ENCODE measurements around the gene FAIM2. TPM values are rescaled to one million over a fixed set of nuclear protein-coding genes. Genes with fewer than 3 reads are reported as not detected.

Gene FAIM2
- polyA plus RNA-seq, 3 donors, result 2.1 to 5.9 (median 2.8) TPM

DNA sequence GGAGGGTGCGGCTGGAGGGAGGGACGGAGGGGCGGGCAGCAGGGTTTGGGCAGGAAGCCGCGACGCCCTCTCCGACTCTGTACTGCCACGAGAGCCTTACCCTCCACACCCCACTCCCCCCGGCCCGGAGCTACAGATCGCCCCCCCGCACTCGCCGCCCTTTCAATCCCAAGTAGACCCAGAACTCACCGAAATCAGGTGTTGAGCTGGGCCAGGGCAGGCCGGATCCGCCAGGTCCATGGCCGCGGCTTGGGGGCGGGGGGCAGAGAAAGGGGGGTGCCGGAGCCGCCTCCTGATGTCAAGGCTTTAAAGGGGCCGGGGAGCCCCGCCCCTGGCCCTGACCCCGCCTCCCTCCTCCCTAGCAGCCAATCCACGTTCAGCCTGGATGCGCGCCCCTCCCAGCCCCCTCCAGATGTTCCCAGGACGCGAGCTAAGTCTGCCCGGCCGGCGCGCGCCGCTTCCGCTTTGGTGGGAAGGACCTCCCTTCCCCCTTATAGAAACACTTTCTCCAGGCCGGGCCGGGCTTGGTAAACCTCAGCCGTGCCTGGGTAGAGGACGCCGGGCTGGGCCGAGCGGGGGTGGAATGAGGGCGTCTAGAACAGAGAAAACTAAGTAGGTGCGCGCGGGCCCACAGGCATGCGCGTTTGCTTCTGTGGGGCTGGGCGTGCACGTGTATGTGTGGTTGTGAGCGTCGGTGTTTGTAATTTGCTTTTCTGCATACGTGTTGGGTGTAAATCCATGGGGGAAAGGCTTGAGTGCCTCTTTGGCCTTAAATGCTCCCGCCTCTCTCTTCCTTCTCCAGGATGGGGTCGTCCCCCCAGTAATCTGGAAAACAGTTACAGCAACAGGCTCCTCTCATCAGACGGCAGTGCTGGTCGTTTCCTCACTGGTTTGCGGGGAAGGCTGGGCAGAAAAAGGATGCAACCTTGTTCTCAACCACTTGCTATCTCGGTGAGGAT, 75.3 kb downstream of the FAIM2 start, which contains the start of gene NCKAP5L:
Gene NCKAP5L, minus strand, starts transcription at position 281 of the 959 bp plus-strand sequence. CDS start 24,369 bp downstream, outside the sequence.
- peak; percentile 85 to 91 (median 91) for DNase-seq (ENCODE audit: low read depth in 3 of 3, low spot score in 2 of 3)

DNA sequence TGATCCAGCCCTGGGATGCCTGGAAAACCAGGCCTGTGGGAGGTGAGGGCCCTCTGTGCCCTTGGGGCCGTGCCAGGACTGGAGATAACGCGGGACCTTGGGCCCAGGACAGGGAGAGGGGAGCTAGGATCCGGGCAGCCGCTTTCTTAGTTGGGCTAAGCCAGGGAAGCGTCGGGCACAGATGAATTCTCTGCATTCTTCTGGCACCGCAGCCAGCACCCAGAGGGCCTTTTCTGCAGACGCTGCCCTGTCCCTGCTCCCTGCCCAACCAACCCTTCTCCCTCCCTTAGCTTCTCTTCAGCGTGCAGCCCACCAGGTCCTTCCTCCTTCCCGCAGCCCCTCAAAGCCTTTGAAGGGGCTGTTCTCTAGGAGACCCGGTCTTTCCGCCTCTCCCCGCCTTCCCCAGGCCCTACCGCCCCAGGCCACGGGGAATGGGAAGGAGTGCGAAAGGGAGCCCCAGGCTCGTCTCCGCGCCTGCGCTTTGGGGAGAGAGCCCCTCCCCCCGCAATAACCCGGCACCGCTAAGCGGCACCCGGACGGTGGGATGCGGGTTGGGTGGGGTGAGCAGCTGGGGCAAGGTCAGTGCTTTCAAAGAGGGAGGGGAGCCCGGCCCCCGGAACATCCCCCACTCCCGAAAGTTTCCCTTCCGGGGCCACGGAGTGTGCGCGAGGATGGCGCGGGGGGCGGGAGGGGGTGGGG, 76.2 kb downstream of the FAIM2 start:
- DNase-seq (ENCODE audit: low read depth in 3 of 3, low spot score in 2 of 3), result no peak

DNA sequence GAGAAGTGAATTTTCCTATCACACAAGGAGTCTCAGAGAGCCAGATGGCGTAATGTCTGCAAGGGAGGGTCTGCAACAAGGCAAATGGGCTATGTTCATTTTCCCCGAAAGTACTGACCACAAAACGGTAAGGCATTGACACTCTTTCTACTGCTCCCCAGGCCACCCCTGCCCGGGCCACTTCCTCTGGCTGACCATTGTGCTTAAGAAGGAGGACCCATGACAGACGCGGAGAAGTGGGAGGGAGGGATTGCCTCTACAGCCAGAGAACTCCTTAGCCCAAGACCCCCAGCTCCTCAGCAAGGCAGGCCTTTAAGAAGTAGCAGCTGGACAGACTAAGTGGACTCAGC, 76.7 kb downstream of the FAIM2 start:
- DNase-seq (ENCODE audit: low read depth in 3 of 3, low spot score in 2 of 3), result no peak

GRCh38 chr12:49825971-49826421, 77.7 kb downstream of the FAIM2 start:
- DNase-seq (ENCODE audit: low read depth in 3 of 3, low spot score in 2 of 3), result no peak

DNA sequence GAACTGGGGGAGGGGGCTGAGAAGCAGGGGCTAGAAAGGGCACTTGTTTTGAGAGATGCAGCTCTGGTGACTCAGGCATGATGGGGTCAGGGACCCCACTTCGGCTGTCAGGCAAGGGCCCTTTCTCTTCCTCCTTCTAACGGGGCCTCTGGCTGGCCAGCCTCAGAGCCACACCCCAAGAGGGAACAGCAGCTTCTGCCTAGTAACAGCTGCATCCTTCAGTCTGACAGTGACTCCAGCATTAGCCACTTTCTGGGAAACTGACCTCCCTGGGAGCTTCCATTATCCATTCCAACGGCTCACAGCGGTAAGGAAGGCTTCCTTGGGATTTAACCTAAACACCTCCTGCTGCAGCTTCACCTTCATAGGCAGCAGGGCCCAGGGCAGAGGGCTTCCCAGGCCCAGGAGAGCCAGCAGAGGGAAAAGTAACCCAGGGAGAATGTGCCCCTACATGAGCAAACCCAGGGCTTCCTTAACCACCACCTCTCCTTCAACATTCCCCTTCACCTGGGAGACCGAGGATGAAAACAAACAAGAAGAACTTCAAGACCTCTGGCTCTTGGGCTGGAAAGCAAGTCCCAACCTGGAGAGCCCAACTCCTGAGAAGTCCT, 78.2 kb downstream of the FAIM2 start:
- no peak for DNase-seq (ENCODE audit: low read depth in 3 of 3, low spot score in 2 of 3)

DNA sequence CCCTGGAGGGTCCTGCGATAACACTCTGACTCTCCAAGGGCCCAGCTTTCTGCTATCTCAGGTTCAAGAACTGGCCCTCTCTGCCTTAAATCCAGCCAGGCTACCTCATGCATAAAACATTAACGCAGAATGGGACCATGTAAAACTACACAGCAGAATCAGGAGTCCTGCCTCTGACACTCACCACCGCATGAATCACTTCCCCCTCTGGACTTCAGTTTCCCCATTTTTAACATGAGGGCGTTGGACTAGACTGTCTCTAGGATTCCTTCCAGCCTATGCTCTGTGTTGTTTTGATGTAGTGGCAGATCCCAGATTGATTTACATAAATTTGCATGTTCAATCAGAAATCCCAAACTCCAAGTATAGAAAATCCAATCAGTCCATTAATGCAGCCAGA, 78.8 kb downstream of the FAIM2 start:
- DNase-seq (ENCODE audit: low read depth in 3 of 3, low spot score in 2 of 3), result no peak

- DNase-seq (ENCODE audit: low read depth in 3 of 3, low spot score in 2 of 3), result no peak
These were observed 79.3 kb downstream of the FAIM2 start for GRCh38 chr12:49824416-49824815.

DNA sequence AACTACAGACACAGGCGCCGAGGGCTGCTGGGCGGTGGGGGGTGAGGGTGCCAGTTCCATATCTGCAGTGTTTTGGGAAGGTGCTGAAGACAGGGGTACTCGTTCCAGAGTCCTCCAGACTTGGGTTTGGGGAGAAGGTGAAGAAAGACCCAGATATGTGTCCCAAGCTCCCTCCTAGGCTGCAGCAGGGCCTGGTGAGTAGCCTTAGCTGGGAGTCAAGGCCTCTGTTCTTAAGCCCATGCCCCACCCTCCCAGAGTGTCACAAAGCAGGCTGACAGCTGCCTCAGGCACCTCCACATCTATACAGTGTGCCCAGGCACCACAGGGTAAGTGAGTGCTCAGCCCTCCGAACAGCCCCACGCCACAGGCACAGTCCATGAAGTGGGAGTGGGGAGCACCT, 79.7 kb downstream of the FAIM2 start:
- DNase-seq (ENCODE audit: low read depth in 3 of 3, low spot score in 2 of 3), result no peak

GRCh38 chr12:49823350-49823749, 80.3 kb downstream of the FAIM2 start:
- DNase-seq (ENCODE audit: low read depth in 3 of 3, low spot score in 2 of 3), result no peak

DNA sequence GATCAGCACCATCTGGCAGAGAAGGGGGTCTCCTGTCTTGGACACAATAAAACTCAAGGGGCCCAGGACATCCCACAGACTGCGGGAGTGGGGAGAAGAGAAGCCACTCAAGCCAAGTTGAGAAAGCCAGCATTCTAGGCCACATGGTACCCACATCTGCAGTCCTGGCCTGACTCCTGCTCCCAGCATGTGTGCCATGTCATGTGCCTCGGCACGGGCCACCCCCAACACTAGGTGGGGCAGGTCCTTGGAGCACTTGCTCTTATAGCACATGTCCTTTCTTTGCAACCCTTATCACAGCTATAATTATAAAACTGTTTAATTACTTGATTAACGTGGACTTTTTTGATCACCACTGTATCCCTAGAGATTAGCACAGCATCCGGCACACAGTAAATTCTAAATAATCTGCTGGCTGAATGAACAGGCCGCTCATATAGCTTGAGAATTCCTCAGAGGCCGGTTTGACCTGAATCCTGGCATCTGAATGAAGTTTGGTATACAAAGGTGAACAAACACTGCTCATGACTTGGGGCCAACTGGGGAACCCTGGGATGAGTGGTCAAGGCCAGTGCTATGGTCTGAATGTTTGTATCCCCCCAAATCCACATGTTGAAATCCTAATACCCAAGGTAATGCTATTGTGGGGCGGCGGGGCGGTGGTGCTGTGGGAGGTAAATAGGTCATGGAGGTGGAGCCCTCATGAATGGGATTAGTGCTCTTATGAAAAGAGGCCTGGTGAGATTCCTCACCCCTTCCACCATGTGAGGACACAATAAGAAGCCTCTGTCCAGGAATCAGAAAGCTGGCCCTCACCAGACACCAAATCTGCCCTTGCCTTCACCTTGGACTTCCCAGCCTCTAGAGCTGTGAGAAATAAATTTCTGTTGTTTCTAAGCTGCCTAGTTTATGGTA, 82.1 kb downstream of the FAIM2 start:
- DNase-seq (ENCODE audit: low read depth in 3 of 3, low spot score in 2 of 3), result no peak

GRCh38 chr12:49819786-49820185, 83.9 kb downstream of the FAIM2 start:
- no peak for DNase-seq (ENCODE audit: low read depth in 3 of 3, low spot score in 2 of 3)

DNA sequence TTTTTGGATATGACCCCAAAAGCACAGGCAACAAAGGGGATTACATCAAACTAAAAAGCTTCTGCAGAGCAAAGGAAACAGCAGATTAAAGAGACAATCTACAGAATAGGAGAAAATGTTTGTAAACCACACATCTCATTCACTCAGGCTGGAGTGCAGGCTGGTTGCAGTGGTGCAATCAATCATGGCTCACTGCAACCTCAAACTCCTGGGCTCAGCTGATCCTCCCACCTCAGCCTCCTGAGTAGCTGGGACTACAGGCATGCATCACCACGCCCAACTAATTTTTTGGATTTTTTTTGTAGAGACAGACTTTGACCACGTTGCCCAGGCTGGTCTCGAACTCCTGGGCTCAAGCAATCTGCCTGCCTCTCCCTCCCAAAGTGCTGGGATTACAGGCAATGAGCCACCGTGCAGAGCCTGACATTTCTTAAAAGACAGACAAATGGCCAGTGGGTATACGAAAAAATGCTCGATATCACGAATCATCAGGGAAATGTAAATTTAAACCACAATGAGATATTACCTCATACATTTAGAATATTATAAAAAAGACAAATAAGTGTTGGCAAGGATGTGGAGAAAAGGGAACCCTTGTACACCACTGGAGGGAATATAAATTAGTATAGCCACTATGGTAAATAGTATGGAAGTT, 85.3 kb downstream of the FAIM2 start:
- no peak for DNase-seq (ENCODE audit: low read depth in 3 of 3, low spot score in 2 of 3)

Other genes starting within 250 kb of the FAIM2 start
- gene FMNL3, start 196.5 kb downstream of the FAIM2 start, polyA plus RNA-seq (ENCODE audit: insufficient read length in 3 of 3), result 10 to 100 TPM; 36.7 to 43.1 (median 40.1) TPM
- 100 to 1,000 TPM; 778 to 791 (median 781) TPM for gene TMBIM6, start 162.3 kb downstream of the FAIM2 start, polyA plus RNA-seq (ENCODE audit: insufficient read length in 3 of 3)
- 10 to 100 TPM; 11.6 to 13.9 (median 12.3) TPM for gene NCKAP5L, start 75.5 kb downstream of the FAIM2 start, polyA plus RNA-seq (ENCODE audit: insufficient read length in 3 of 3)
- 1 to 10 TPM; 6.7 to 8.7 (median 8.1) TPM for gene BCDIN3D, start 60.8 kb downstream of the FAIM2 start, polyA plus RNA-seq (ENCODE audit: insufficient read length in 3 of 3)
- gene AQP2, start 46.8 kb upstream of the FAIM2 start, polyA plus RNA-seq (ENCODE audit: insufficient read length in 3 of 3), result 100 to 1,000 TPM in 1 of 3 donors, 10 to 100 TPM in 2; 78.6 to 104 (median 97.4) TPM
- 1 to 10 TPM; 1.1 to 2.2 (median 2.0) TPM for gene AQP5, start 58.0 kb upstream of the FAIM2 start, polyA plus RNA-seq (ENCODE audit: insufficient read length in 3 of 3)
- gene AQP6, start 69.0 kb upstream of the FAIM2 start, polyA plus RNA-seq (ENCODE audit: insufficient read length in 3 of 3), result 10 to 100 TPM; 16.1 to 19.3 (median 18.4) TPM
- gene RACGAP1, start 121.6 kb upstream of the FAIM2 start, polyA plus RNA-seq (ENCODE audit: insufficient read length in 3 of 3), result 10 to 100 TPM; 51.5 to 58.4 (median 57.5) TPM
- 1 to 10 TPM; 3.3 to 4.1 (median 4.0) TPM for gene ASIC1, start 153.7 kb upstream of the FAIM2 start, polyA plus RNA-seq (ENCODE audit: insufficient read length in 3 of 3)
- gene SMARCD1, start 181.4 kb upstream of the FAIM2 start, polyA plus RNA-seq (ENCODE audit: insufficient read length in 3 of 3), result 100 to 1,000 TPM; 157 to 185 (median 168) TPM
- gene GPD1, start 200.1 kb upstream of the FAIM2 start, polyA plus RNA-seq (ENCODE audit: insufficient read length in 3 of 3), result 10 to 100 TPM; 49.8 to 81.4 (median 75.1) TPM
- gene COX14, start 208.3 kb upstream of the FAIM2 start, polyA plus RNA-seq (ENCODE audit: insufficient read length in 3 of 3), result 10 to 100 TPM; 51.8 to 58.8 (median 54.8) TPM

Data from right renal cortex interstitium (tissue), 3 donors.